HepG2 (cell line): ENCODE measurements around the gene SLC23A3. TPM values are rescaled to one million over a fixed set of nuclear protein-coding genes. Genes with fewer than 3 reads are reported as not detected.

Experiments
- ATAC-seq: fragments of 200-7000 bp; cut with Tn5 transposase; 3 replicates; pipeline ENCODE4 v1.9.1; 2020; ENCODE audit warnings: mild to moderate bottlenecking, moderate library complexity
- BruUV-seq: library from RNA; stranded (reverse); fragments of 400-500 nt; replicated peaks from 2 replicates; lab custom pipeline; 2021; lab: Mats Ljungman, UMichigan
- CTCF ChIA-PET: fragments of 300-600 bp; formaldehyde crosslinking; extraction: SDS; loops from one replicate; lab custom pipeline; 2021; ENCODE audit warnings: low total read pairs, inconsistent platforms, low intra/inter-chr PET ratio; lab: Yijun Ruan, JAX
- POLR2A ChIA-PET: fragments of 350-600 bp; sonication (Branson Sonifier 250); formaldehyde crosslinking; loops from one replicate; lab custom pipeline; 2020; ENCODE audit warnings: antibody characterized with exemption, inconsistent platforms; lab: Yijun Ruan, JAX
- DNase-seq: peaks from one replicate; pipeline ENCODE4 v3.0.0-alpha.2; 2015; ENCODE audit warnings: low spot score
- FAIRE-seq: peaks from 3 replicates; lab custom pipeline; 2011; peaks lifted over from hg19 to GRCh38; lab: Jason Lieb, UNC
- H2AFZ ChIP-seq: one replicate; pipeline ENCODE4 v1.6.1; 2011; ENCODE audit warnings: low read length, inconsistent platforms
- H3K27ac ChIP-seq: fragments of 300-600 bp; 3 replicates; pipeline ENCODE4 v1.8.0; 2011; ENCODE audit warnings: mixed run types, mild to moderate bottlenecking, mixed read lengths, low read length, inconsistent platforms; ENCODE audit not compliant: insufficient read depth; ENCODE audit errors: extremely low read length
- H3K27me3 ChIP-seq, 2 experiments: fragments of 200-600 bp in 1 of 2; 2 replicates in 1 of 2; 3 replicates in 1 of 2; pipeline versions ENCODE4 v1.6.0 to v1.8.0; 2011; ENCODE audit warnings: low read length in 2 of 2, mild to moderate bottlenecking in 2 of 2, moderate library complexity in 2 of 2, inconsistent platforms in 1 of 2; ENCODE audit not compliant: insufficient read depth in 2 of 2, control insufficient read depth in 1 of 2
- H3K36me3 ChIP-seq, 2 experiments: fragments of 200-600 bp in 1 of 2; replicated peaks in 1 of 2; 2 replicates in 1 of 2; 3 replicates in 1 of 2; pipeline versions ENCODE4 v1.5.1 to v1.8.0; 2011; ENCODE audit warnings: low read length in 2 of 2, inconsistent platforms in 1 of 2; ENCODE audit not compliant: insufficient read depth in 2 of 2, control insufficient read depth in 1 of 2
- H3K4me1 ChIP-seq: 2 replicates; pipeline ENCODE4 v1.5.1; 2012; ENCODE audit warnings: low read length, inconsistent platforms; ENCODE audit not compliant: insufficient read depth
- H3K4me2 ChIP-seq: 2 replicates; pipeline ENCODE4 v1.6.0; 2011; ENCODE audit warnings: low read depth, low read length, inconsistent platforms
- H3K4me3 ChIP-seq, 3 experiments: fragments of 200-600 bp in 1 of 3; sonication (generic), shearing (Covaris generic) in 1 of 3; replicated peaks in 1 of 3; 2 replicates each; pipeline ENCODE4 v1.5.1; 2011 to 2016; ENCODE audit warnings: low read length in 3 of 3, inconsistent platforms in 2 of 3, low read depth in 2 of 3, mild to moderate bottlenecking in 2 of 3, control low read depth in 1 of 3, mixed read lengths in 1 of 3; ENCODE audit not compliant: insufficient read depth in 1 of 3
- H3K79me2 ChIP-seq: one replicate; pipeline ENCODE4 v1.6.1; 2011; ENCODE audit warnings: low read length, inconsistent platforms; ENCODE audit not compliant: insufficient read depth
- H3K9ac ChIP-seq: 2 replicates; pipeline ENCODE4 v1.6.0; 2011; ENCODE audit warnings: mild to moderate bottlenecking, low read depth, low read length, inconsistent platforms; ENCODE audit not compliant: insufficient read depth
- H3K9me3 ChIP-seq: 2 replicates; pipeline ENCODE4 v1.5.1; 2012; ENCODE audit warnings: mild to moderate bottlenecking, low read length
- H4K20me1 ChIP-seq: 2 replicates; pipeline ENCODE4 v1.6.0; 2011; ENCODE audit warnings: inconsistent platforms, mild to moderate bottlenecking, low read length, moderate library complexity; ENCODE audit not compliant: insufficient read depth
- ARNTL ChIP-seq: sonication (generic); formaldehyde crosslinking; IDR thresholded peaks from 2 replicates; pipeline ENCODE4 v1.4.0; 2020; ENCODE audit warnings: mild to moderate bottlenecking, missing genetic modification reagents
- BCL6 ChIP-seq: IDR thresholded peaks from 2 replicates; pipeline ENCODE4 v1.6.1; 2016; ENCODE audit warnings: missing genetic modification reagents, missing compliant biosample characterization
- CBX5 ChIP-seq: sonication (generic); formaldehyde crosslinking; IDR thresholded peaks from 2 replicates; pipeline ENCODE4 v1.4.0; 2020; ENCODE audit warnings: missing genetic modification reagents, borderline replicate concordance
- GATAD2A ChIP-seq: IDR thresholded peaks from 2 replicates; pipeline ENCODE4 v1.6.1; 2016
- KLF11 ChIP-seq: IDR thresholded peaks from 2 replicates; pipeline ENCODE4 v1.6.1; 2016; ENCODE audit warnings: missing compliant biosample characterization
- NR2F1 ChIP-seq, 2 experiments: fragments of 450-650 bp in 1 of 2; formaldehyde crosslinking in 1 of 2; IDR thresholded peaks; 2 replicates each; pipeline versions ENCODE4 v1.5.0 to v1.6.1; 2016 to 2020; ENCODE audit warnings: mild to moderate bottlenecking in 1 of 2, missing compliant biosample characterization in 1 of 2, missing genetic modification reagents in 1 of 2, moderate library complexity in 1 of 2
- PAF1 ChIP-seq: IDR thresholded peaks from 2 replicates; pipeline ENCODE4 v1.6.1; 2016; ENCODE audit warnings: missing genetic modification reagents, missing compliant biosample characterization
- RCOR2 ChIP-seq: IDR thresholded peaks from 2 replicates; pipeline ENCODE4 v1.6.1; 2016; ENCODE audit warnings: missing biosample characterization, missing genetic modification reagents
- SPEN ChIP-seq: sonication (generic); formaldehyde crosslinking; IDR thresholded peaks from 2 replicates; pipeline ENCODE4 v1.5.1; 2020; ENCODE audit warnings: low read depth, mild to moderate bottlenecking, missing genetic modification reagents
- TGIF2 ChIP-seq: IDR thresholded peaks from 2 replicates; pipeline ENCODE4 v1.6.1; 2016; ENCODE audit warnings: control low read depth, missing compliant biosample characterization
- TMF1 ChIP-seq: sonication (generic); formaldehyde crosslinking; IDR thresholded peaks from 2 replicates; pipeline ENCODE4 v1.8.1; 2022; ENCODE audit warnings: low read depth, missing genetic modification reagents
- ZC3H4 ChIP-seq: sonication (generic); formaldehyde crosslinking; IDR thresholded peaks from 2 replicates; pipeline ENCODE4 v1.4.0; 2020; ENCODE audit warnings: missing genetic modification reagents, borderline replicate concordance
- ZNF18 ChIP-seq: sonication (generic); formaldehyde crosslinking; IDR thresholded peaks from 2 replicates; pipeline ENCODE4 v1.8.0; 2022; ENCODE audit warnings: mild to moderate bottlenecking, missing genetic modification reagents; ENCODE audit not compliant: insufficient replicate concordance
- ZNF275 ChIP-seq: sonication (generic); formaldehyde crosslinking; IDR thresholded peaks from 2 replicates; pipeline ENCODE4 v1.8.0; 2022; ENCODE audit warnings: missing genetic modification reagents, mild to moderate bottlenecking, inconsistent platforms, borderline replicate concordance
- ZNF335 ChIP-seq: sonication (generic); formaldehyde crosslinking; IDR thresholded peaks from 2 replicates; pipeline ENCODE4 v1.4.0; 2020; ENCODE audit warnings: missing genetic modification reagents
- ZNF558 ChIP-seq: sonication (generic); formaldehyde crosslinking; IDR thresholded peaks from 2 replicates; pipeline ENCODE4 v1.9.0; 2022; ENCODE audit warnings: mild to moderate bottlenecking, missing genetic modification reagents, borderline replicate concordance
- ZNF576 ChIP-seq: sonication (generic); formaldehyde crosslinking; IDR thresholded peaks from 2 replicates; pipeline ENCODE4 v1.4.0; 2020; ENCODE audit warnings: mild to moderate bottlenecking, missing genetic modification reagents
- ZNF800 ChIP-seq: sonication (generic); formaldehyde crosslinking; IDR thresholded peaks from 2 replicates; pipeline ENCODE4 v1.4.0; 2020; ENCODE audit warnings: missing genetic modification reagents
- WGBS: methylation state at CpG from one replicate; pipeline ENCODE4 v1.1.6; 2017; ENCODE audit warnings: low lambda C conversion rate; 5-methylcytosine and 5-hydroxymethylcytosine counted together
- in situ Hi-C: cut with HindIII; loops from 2 replicates; pipeline ENCODE4 v1.10.0; 2017; ENCODE audit warnings: low pct_unique_long_range_greater_than_20kb; ENCODE audit not compliant: extremely low pct_ligation_motif_present
- intact Hi-C: fragments of 100-400 bp; cut with micrococcal nuclease; formaldehyde crosslinking; loops from one replicate; pipeline ENCODE4 v1.10.0; 2022; ENCODE audit not compliant: unreplicated experiment
- polyA plus RNA-seq, 8 experiments: library from polyadenylated mRNA; depleted of rRNA in 3 of 8; stranded (reverse) in 7 of 8; unstranded in 1 of 8; fragments of >200 nt; fragmentation: Illumina TruSeq in 4 of 8; extraction: Trizol in 4 of 8; gene quantifications; 2 replicates each; pipeline versions ENCODE4 v1.2.1 to v1.2.3, GENCODE V29; 2011 to 2016; ENCODE audit warnings: low read depth in 4 of 8, missing spikeins in 1 of 8, mixed read lengths in 1 of 8; ENCODE audit not compliant: insufficient read depth in 1 of 8
- total RNA-seq, 5 experiments: library from RNA; depleted of rRNA; stranded (reverse); fragments of >200 nt; fragmentation: Illumina TruSeq; extraction: Trizol; gene quantifications; 2 replicates each; pipeline ENCODE4 v1.2.3, GENCODE V29; 2016; ENCODE audit warnings: low read depth in 1 of 5

The SLC23A3 gene
- total and polyA plus RNA-seq, 2 of the 13 experiments (the other 11 are each of a cell fraction or from before 2014, with no cell fraction given), result 0.38 to 0.78 TPM

GRCh38 chr2:219207884-219208740 is 38.3 kb upstream of the SLC23A3 start:
- TSS peak; percentile 20 for BruUV-seq
- Histone ChIP-seq H2AFZ (no peak overlapping the region), H4K20me1 (no peaks in the 10 kb centered on the region), H3K27ac (peak overlapping the region; percentile 95), H3K36me3 (peaks cover 18 to 32% of the 10 kb centered on the region in 2 experiments), H3K9me3 (no peaks in the 10 kb centered on the region), H3K4me3 (peak overlapping the region; percentile 65 to 86 (median 69)), H3K4me2 (peak overlapping the region; percentile 100), H3K4me1 (peaks cover 54% of the 10 kb centered on the region), H3K9ac (peak overlapping the region; percentile 77), H3K27me3 (no peaks in the 10 kb centered on the region; a peak in 1 of 5 replicates), H3K79me2 (peaks cover 6% of the 10 kb centered on the region)
- FAIRE-seq (peak; percentile 98), ATAC-seq (peak; percentile 53), DNase-seq (peak; percentile 90)
- CTCF ChIA-PET, result interaction anchor here (2.6 kb wide), 1 partner anchor 37 kb away, joined by 8 read pairs; no protein-coding TSS in a partner anchor
- 4% methylated on average over 17 of the region's 17 CpGs for WGBS
- POLR2A ChIA-PET, result interaction anchor here (0.7 to 5.6 kb wide), 22 partner anchors 9 to 363 kb away, joined by 3 to 227 read pairs (median 6); partner anchors contain the start of genes ABCB6, ANKZF1, ATG9A and CNPPD1
- intact Hi-C loops (loop anchor here (1.0 kb wide), 3 partner anchors 9 to 48 kb away; partner anchors contain the start of gene NHEJ1), in situ Hi-C loops (loop anchor here (5.0 kb wide), 1 partner anchor 36 kb away; the partner anchor contains the start of gene SLC23A3)
- no peak; the same call in 1 of the 2 replicates for TF ChIP-seq ZNF576 (CRISPR knock-in tag)
- no peak for TF ChIP-seq ZNF800 (CRISPR knock-in tag)
- no peak for TF ChIP-seq ZNF558 (CRISPR knock-in tag)
- peak; percentile 53 to 72; a peak in 3 of 4 replicates for TF ChIP-seq NR2F1 (CRISPR knock-in tag; IDR thresholded peaks at IDR 0.05)
- TF ChIP-seq KLF11 (CRISPR knock-in tag), result peak; percentile 31; the same call in 1 of the 2 replicates
- TF ChIP-seq RCOR2 (CRISPR knock-in tag), result peak; percentile 57; the same call in 1 of the 2 replicates
- peak; percentile 42; the same call in 1 of the 2 replicates for TF ChIP-seq ARNTL (CRISPR knock-in tag)
- TF ChIP-seq PAF1 (CRISPR knock-in tag), result peak; percentile 81; the same call in 1 of the 2 replicates
- peak; percentile 62; the same call in 1 of the 2 replicates for TF ChIP-seq CBX5 (CRISPR knock-in tag)
- peak; percentile 46; the same call in 1 of the 2 replicates for TF ChIP-seq BCL6 (CRISPR knock-in tag)
- peak; percentile 45; the same call in 1 of the 2 replicates for TF ChIP-seq ZC3H4 (CRISPR knock-in tag)
- peak; percentile 75 for TF ChIP-seq TGIF2
- 0 out of 2 replicates have a peak, but pooled peaks have one; percentile 18 for TF ChIP-seq TMF1 (CRISPR knock-in tag)
- TF ChIP-seq GATAD2A (CRISPR knock-in tag), result peak; percentile 96
- TF ChIP-seq ZNF335 (CRISPR knock-in tag), result 0 out of 2 replicates have a peak, but pooled peaks have one; percentile 40
- TF ChIP-seq ZNF275 (CRISPR knock-in tag), result no peak
- TF ChIP-seq SPEN (CRISPR knock-in tag), result peak; percentile 63
- TF ChIP-seq ZNF18, result peak; percentile 91
